OCI-M2 (cell line): Measurements from ENCODE around the gene TRAK1.

Experiments
- DNase-seq: peaks from one replicate; lab custom pipeline; 2025; ENCODE audit not compliant: unreplicated experiment; lab: John Stamatoyannopoulos, UW

TRAK1 gene

GRCh38 chr3:42120866-42121265, 29.7 kb downstream of the TRAK1 start:
- no peak for DNase-seq

GRCh38 chr3:42122261-42123011, 31.3 kb downstream of the TRAK1 start:
- no peak for DNase-seq

- no peak for DNase-seq
Observed at GRCh38 chr3:42123012-42123581, 31.9 kb downstream of the TRAK1 start.

- no peak for DNase-seq
Observed at GRCh38 chr3:42123824-42124658, 32.9 kb downstream of the TRAK1 start.

- DNase-seq: no peak
Observed at GRCh38 chr3:42127226-42127625, 36.1 kb downstream of the TRAK1 start.

GRCh38 chr3:42128526-42128925, 37.4 kb downstream of the TRAK1 start:
- DNase-seq: no peak

- no peak for DNase-seq
Observed at GRCh38 chr3:42129014-42129953, 38.1 kb downstream of the TRAK1 start.

- DNase-seq: no peak
Observed at GRCh38 chr3:42130007-42130328, 38.8 kb downstream of the TRAK1 start.

GRCh38 chr3:42130329-42131070, 39.3 kb downstream of the TRAK1 start:
- no peak for DNase-seq

GRCh38 chr3:42133500-42134298, 42.5 kb downstream of the TRAK1 start:
- no peak for DNase-seq

GRCh38 chr3:42134867-42135464, 43.8 kb downstream of the TRAK1 start:
- DNase-seq: no peak

- no peak for DNase-seq
Observed at GRCh38 chr3:42139621-42140453, 48.7 kb downstream of the TRAK1 start.

- no peak for DNase-seq
Observed at GRCh38 chr3:42140665-42141203, 49.6 kb downstream of the TRAK1 start.

GRCh38 chr3:42143440-42143839, 52.3 kb downstream of the TRAK1 start:
- no peak for DNase-seq

- DNase-seq: no peak
Observed at GRCh38 chr3:42144209-42144608, 53.1 kb downstream of the TRAK1 start.

GRCh38 chr3:42148086-42148848, 57.1 kb downstream of the TRAK1 start:
- no peak for DNase-seq

- no peak for DNase-seq
Observed at GRCh38 chr3:42148982-42149432, 57.9 kb downstream of the TRAK1 start.
